Chondrocyte (in vitro differentiated cells): Measurements from ENCODE around the gene GRM8. TPM values are rescaled to one million over a fixed set of nuclear protein-coding genes. Genes with fewer than 3 reads are reported as not detected.

Experiments used
- DNase-seq: peaks from one replicate; pipeline ENCODE4 v3.0.0; 2021; ENCODE audit warnings: mixed read lengths, low spot score
- H3K27ac Mint-ChIP-seq: one replicate; pipeline ENCODE4 v1.8.0; 2021; ENCODE audit warnings: mild to moderate bottlenecking, moderate library complexity, mixed read lengths; ENCODE audit not compliant: unreplicated experiment
- H3K27me3 Mint-ChIP-seq: 2 replicates; pipeline ENCODE4 v1.8.0; 2021; ENCODE audit warnings: low read depth, mixed read lengths
- H3K36me3 Mint-ChIP-seq: 2 replicates; pipeline ENCODE4 v1.8.0; 2021; ENCODE audit warnings: low read depth, mixed read lengths
- H3K4me1 Mint-ChIP-seq: 2 replicates; pipeline ENCODE4 v1.8.0; 2021; ENCODE audit warnings: low read depth, mild to moderate bottlenecking, mixed read lengths
- H3K4me3 Mint-ChIP-seq: one replicate; pipeline ENCODE4 v1.8.0; 2021; ENCODE audit warnings: mild to moderate bottlenecking, moderate library complexity, mixed read lengths; ENCODE audit not compliant: unreplicated experiment
- H3K9me3 Mint-ChIP-seq: 2 replicates; pipeline ENCODE4 v1.8.0; 2021; ENCODE audit warnings: low read depth, mixed read lengths
- total RNA-seq: library from RNA; stranded (reverse); gene quantifications from 3 replicates; pipeline ENCODE4 v1.2.1, GENCODE V29; 2021
- TF ChIP-seq, protein P1 (sequence below): fragments of 200-600 bp; sonication (generic); IDR thresholded peaks from 2 replicates; pipeline ENCODE4 v1.5.0; 2021; ENCODE audit warnings: antibody characterized with exemption, mild to moderate bottlenecking, moderate library complexity

Gene GRM8
- total RNA-seq, 1 donor from 2014 or later: not detected

DNA sequence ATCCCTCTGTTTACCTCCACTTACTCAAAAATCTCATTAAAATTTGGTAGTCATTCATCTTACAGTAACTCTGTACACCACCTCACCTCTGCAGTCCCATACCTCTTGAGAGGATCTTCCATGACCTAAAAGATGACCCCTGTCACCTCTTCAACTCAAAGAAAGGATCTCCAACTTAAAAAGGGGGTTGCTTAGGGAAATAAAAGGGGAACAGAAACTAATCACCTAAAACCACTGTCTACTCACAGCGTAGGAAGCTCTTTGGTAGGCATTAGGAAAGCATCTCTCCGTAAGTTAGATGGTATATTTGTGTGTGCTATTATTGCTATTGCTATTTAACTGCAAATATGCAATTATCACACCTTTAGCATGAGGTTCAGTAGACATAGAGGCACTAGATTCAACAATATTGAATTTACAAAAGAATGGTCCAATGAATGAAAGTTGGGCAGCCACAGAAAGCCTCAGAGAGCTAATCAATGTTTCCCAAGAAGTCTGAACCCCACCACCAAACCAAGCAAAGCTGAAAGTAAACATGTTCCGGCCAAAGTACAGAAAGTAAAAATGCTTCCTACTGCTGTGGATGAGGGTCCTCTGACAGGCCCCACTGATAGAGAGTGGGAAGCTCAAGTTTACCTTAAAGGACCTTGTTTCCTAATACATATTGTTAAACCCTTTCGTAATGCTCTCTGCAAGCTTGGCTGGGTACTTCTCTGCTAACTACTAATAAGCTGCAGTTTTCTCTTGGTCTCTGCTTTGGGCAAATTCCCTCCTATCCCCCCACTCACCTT, 105.8 kb downstream of the GRM8 start:
- TF ChIP-seq, protein P1, sequence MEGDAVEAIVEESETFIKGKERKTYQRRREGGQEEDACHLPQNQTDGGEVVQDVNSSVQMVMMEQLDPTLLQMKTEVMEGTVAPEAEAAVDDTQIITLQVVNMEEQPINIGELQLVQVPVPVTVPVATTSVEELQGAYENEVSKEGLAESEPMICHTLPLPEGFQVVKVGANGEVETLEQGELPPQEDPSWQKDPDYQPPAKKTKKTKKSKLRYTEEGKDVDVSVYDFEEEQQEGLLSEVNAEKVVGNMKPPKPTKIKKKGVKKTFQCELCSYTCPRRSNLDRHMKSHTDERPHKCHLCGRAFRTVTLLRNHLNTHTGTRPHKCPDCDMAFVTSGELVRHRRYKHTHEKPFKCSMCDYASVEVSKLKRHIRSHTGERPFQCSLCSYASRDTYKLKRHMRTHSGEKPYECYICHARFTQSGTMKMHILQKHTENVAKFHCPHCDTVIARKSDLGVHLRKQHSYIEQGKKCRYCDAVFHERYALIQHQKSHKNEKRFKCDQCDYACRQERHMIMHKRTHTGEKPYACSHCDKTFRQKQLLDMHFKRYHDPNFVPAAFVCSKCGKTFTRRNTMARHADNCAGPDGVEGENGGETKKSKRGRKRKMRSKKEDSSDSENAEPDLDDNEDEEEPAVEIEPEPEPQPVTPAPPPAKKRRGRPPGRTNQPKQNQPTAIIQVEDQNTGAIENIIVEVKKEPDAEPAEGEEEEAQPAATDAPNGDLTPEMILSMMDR: no peak
- peaks cover 3% of the 10 kb centered on the region for H3K9me3 Mint-ChIP-seq
- H3K27me3 Mint-ChIP-seq: no peaks in the 10 kb centered on the region
- H3K36me3 Mint-ChIP-seq: no peaks in the 10 kb centered on the region
- no peak for DNase-seq
- H3K4me1 Mint-ChIP-seq: no peaks in the 10 kb centered on the region
- no peak overlapping the region for H3K27ac Mint-ChIP-seq
- H3K4me3 Mint-ChIP-seq: no peak overlapping the region

DNA sequence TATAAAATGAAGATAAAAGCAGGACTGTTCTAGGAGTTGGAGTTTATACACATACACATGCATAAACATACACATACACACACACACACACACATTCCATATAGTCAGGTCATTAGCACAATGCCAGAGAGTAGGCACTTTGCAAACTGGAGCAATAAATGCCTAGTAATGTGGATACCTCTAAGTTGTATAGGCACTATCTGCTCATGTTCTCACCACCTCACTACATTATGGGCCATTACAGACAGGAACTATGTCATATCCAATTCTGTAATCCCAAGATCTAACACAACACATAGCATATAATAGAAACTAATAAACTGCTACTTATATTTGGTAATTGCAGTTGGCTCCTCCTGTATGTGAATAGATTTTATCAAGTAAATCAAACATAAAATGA, 115.6 kb downstream of the GRM8 start:
- Mint-ChIP-seq H3K27ac (no peak overlapping the region), H3K4me3 (no peak overlapping the region), H3K27me3 (peaks cover 3% of the 10 kb centered on the region), H3K9me3 (no peaks in the 10 kb centered on the region), H3K36me3 (no peaks in the 10 kb centered on the region), H3K4me1 (no peaks in the 10 kb centered on the region)
- DNase-seq: no peak
- TF ChIP-seq, protein P1: no peak

DNA sequence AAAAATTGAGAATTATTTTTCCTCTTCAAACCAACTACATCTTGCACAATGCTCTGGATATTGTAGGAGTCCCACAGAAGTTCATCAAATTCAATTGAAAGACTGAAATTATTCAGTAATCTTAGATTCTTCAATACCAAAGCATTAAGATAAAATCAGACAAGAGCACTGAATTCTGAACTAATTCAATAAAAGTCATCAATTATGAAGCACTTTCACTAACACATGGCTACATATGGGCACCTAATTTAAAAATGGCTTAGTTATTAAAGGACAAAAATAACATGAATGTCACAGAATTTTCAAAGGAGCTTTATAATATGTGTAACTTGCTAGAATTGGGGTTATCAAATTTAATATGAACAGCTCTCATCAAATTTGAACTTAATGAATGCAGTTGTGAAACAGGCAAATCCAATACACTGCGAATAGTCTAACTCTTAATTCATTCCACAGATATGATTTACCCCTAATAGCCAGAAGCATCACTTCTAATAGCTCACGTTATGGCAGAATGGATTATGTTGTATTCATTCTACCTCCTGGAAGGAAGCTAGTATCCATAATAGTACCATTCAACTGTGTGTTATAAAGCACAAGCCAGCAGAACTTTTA, 116.8 kb downstream of the GRM8 start:
- no peaks in the 10 kb centered on the region for H3K36me3 Mint-ChIP-seq

DNA sequence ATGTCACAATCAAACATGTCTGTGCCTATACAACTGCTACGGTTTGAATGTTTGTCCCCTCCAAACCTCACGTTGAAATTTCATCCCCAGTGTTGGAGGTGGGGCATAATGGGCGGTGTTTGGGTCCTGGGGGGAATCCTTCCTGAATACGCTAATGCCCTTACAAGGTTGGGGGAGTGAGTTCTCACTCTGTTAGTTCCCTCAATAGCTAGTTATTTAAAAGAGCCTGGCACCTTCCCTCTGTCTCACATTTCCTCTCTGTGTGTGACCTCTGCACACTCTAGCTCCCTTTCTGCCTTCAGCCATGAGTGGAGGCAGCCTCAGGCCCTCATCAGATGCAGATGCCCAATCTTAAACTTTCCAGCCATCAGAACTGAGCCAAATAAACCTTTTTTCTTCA, 129.5 kb downstream of the GRM8 start:
- TF ChIP-seq, protein P1: no peak
- Mint-ChIP-seq H3K27me3 (peaks cover 2% of the 10 kb centered on the region), H3K27ac (no peak overlapping the region), H3K36me3 (no peaks in the 10 kb centered on the region), H3K4me1 (no peaks in the 10 kb centered on the region), H3K9me3 (no peaks in the 10 kb centered on the region), H3K4me3 (no peak overlapping the region)
- no peak for DNase-seq

More for the DNA sequence above, 116.8 kb downstream of the GRM8 start:
- no peak overlapping the region for H3K4me3 Mint-ChIP-seq
- no peak overlapping the region for H3K27ac Mint-ChIP-seq
- H3K27me3 Mint-ChIP-seq: peaks cover 3% of the 10 kb centered on the region
- TF ChIP-seq, protein P1: no peak
- DNase-seq: no peak
- no peaks in the 10 kb centered on the region for H3K9me3 Mint-ChIP-seq
- H3K4me1 Mint-ChIP-seq: no peaks in the 10 kb centered on the region

DNA sequence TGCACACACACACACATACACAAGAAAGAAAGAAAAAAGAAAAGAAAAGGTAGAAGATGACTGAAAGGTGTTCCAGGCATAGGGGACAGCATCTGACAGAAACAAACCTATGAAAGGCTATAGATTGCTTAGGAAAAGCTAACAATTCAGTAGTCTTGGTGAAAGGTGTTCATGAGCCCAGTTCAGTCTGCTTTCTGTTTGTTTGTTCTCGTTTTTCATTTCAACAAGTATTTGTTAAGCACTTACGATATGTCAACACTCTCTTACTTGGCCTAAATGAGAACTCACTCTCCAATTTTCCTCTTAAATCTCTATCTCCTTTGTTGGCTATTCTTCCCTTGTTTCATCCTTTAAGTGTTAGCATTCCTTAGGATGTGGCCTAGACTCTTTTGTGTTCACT, 133.2 kb downstream of the GRM8 start:
- H3K4me1 Mint-ChIP-seq: no peaks in the 10 kb centered on the region
- H3K27ac Mint-ChIP-seq: no peak overlapping the region
- TF ChIP-seq, protein P1: no peak
- H3K27me3 Mint-ChIP-seq: no peaks in the 10 kb centered on the region
- H3K36me3 Mint-ChIP-seq: no peaks in the 10 kb centered on the region
- no peak overlapping the region for H3K4me3 Mint-ChIP-seq
- H3K9me3 Mint-ChIP-seq: no peaks in the 10 kb centered on the region
- no peak for DNase-seq
